GM12801 (cell line): Measurements from ENCODE around the gene NHERF2.

Experiments
- TF ChIP-seq, protein P1 (sequence below): IDR thresholded peaks from one replicate; pipeline ENCODE4 v1.5.1; 2011; ENCODE audit warnings: control low read depth; ENCODE audit not compliant: insufficient read length; ENCODE audit errors: extremely low read depth

Gene NHERF2

DNA sequence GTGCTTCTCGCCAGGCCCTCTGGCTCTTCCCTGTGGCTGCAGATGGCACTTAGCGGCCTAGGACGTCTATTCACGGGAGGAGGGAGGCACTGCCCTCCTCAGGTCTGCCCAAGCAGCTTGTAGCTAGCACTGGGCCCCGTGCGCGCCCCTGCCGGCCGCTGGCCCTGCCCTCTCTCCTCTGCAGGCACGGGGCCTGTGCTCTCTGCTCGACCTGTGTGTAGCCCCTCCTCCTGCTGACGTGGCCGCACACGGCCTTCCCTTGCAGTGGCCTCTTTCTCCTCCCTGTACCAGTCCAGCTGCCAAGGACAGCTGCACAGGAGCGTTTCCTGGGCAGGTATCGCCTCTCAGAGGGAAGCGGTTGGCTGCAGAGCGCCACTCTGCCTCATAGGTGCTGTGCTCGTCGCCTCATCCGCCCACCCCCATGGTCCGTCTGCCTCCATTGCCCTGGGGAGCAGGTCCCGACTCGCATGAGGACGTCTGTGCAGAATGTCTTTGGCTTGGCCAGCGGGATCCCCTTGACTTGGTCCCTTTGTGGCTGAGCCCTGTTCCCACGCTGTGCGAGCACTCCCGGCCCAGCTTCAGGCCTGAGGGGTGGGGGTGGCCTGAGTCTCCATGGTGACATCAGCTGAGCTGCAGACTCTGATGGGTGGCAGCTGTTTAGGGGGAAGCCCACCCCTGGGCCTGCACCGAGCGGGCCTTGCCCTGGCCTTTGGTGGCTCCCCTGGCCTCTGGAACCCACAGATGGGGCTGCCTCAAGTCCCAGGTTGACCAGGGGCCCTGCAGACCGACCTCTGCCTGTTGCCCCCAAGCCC lies 55.7 kb downstream of the NHERF2 start:
- TF ChIP-seq, protein P1, sequence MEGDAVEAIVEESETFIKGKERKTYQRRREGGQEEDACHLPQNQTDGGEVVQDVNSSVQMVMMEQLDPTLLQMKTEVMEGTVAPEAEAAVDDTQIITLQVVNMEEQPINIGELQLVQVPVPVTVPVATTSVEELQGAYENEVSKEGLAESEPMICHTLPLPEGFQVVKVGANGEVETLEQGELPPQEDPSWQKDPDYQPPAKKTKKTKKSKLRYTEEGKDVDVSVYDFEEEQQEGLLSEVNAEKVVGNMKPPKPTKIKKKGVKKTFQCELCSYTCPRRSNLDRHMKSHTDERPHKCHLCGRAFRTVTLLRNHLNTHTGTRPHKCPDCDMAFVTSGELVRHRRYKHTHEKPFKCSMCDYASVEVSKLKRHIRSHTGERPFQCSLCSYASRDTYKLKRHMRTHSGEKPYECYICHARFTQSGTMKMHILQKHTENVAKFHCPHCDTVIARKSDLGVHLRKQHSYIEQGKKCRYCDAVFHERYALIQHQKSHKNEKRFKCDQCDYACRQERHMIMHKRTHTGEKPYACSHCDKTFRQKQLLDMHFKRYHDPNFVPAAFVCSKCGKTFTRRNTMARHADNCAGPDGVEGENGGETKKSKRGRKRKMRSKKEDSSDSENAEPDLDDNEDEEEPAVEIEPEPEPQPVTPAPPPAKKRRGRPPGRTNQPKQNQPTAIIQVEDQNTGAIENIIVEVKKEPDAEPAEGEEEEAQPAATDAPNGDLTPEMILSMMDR = no peak

DNA sequence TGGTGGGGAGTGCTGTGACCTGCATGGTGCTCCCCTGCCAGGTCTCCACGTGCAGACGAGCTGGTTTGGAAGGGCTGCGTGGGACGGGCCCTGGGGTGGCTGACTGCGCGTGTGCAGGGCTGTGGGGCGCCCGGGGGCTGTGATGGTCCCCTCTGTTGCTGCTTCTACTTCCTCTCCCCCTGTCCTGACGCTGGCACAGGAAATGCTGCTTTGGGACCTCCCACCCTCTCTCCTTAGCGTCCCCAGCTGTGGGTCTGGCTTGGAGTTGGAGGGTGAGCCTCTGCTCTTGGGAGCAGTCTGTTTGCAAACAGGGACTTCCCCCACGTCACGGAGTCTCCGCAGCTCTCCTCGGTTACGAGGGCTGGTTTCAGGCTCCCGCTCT lies 56.3 kb downstream of the NHERF2 start:
- TF ChIP-seq, protein P1 = no peak

DNA sequence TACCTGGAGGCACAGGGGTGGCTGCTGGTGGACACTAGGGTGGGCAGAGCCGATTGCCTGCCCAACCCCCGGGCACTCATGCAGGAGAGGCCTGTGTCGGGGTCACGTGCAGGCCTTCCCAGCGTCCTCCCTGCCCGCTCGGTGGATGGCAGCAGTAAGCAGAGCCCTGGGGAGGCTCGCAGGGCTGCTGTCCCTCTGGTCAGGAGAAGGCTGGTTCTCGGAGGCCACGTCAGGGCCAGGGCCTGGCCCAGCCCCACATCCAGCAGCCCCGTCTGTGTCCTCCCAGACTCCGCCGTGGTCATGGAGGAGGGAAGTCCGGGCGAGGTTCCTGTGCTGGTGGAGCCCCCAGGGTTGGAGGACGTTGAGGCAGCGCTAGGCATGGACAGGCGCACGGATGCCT lies 56.7 kb downstream of the NHERF2 start:
- TF ChIP-seq, protein P1 = no peak

DNA sequence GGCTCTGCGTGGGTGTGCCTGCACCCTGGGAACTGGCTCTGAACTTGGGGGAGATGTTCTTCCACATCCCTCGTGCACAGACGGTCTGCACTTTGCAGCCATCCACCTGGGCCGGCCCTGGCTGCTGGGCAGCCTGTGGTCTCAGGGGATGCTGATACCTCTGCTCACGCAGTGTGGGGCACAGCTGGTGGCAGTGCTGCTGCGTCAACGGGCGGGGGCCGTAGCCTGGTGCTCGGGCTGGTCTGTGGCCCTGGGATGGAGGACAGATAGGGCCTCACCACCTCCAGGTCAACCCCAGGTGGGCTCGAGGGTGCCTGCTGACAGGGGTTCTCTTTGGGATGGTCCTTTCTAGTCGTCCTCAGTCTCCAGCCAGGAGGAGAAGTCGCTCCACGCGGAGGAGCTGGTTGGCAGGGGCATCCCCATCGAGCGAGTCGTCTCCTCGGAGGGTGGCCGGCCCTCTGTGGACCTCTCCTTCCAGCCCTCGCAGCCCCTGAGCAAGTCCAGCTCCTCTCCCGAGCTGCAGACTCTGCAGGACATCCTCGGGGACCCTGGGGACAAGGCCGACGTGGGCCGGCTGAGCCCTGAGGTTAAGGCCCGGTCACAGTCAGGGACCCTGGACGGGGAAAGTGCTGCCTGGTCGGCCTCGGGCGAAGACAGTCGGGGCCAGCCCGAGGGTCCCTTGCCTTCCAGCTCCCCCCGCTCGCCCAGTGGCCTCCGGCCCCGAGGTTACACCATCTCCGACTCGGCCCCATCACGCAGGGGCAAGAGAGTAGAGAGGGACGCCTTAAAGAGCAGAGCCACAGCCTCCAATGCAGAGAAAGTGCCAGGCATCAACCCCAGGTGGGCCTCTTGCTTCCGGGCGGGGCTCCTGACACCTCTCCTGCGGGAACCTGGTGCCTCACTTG lies 57.4 kb downstream of the NHERF2 start:
- TF ChIP-seq, protein P1 = no peak

DNA sequence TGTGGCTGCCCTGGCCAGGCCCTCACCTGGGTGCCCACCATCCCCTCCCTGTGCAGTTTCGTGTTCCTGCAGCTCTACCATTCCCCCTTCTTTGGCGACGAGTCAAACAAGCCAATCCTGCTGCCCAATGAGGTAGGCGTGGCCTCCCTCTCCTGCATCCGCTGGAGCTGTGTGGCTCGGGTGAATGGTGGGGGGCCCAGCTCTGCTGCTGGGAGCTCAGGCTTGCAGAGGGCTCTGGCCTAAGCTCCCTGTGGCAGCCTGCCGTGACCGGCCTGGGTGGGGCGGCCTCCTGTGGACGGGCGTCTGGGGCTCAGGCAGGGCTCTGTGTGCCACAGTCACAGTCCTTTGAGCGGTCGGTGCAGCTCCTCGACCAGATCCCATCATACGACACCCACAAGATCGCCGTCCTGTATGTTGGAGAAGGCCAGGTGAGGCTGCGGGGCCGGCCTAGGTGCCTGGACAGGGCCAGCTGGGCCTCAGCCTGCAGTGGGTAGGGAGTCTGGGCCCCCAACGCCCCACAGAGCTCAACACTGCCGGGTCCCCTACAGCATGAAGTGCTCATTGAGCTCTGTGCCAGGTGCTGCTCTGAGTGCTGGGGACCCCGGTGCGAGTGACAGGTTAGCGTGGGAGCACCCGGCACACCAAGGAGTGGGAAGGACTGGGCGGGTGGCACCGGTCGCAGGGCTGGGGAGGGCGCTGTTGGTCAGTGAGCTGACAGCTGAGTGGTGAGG lies 58.4 kb downstream of the NHERF2 start:
- TF ChIP-seq, protein P1 = no peak

DNA sequence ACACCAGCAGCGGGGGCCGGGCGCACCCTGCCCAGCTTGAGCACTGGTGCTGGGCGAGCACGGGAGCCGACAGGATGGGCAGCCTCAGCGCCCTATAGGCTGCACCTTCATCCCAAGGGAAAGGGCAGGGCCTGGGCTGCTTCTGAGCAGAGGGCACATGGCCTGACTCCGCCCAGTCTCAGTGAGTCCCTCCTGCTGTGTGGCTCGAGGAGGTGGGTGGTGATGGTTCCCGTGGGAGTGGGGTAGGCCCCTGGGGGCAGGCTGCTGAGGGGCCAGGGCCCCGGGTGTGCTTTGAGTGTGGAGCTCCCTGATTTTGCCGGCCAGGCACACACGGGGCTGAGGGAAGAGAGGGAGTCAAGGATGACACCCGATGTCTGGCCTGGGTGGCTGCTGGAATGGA lies 59.0 kb downstream of the NHERF2 start:
- TF ChIP-seq, protein P1 = no peak
